NCI-H1417 treated with DMSO at 0.1 percent for 48 hours (cell line): ENCODE measurements around the gene ECHS1.
"Not testable (repeated sequence)": the region's sequence is repeated elsewhere in the genome, so short reads cannot be mapped to it uniquely, and the experiment has no call there.

Experiments
- DNase-seq: peaks from one replicate; lab custom pipeline; 2025; lab: John Stamatoyannopoulos, UW

ECHS1 gene

DNA sequence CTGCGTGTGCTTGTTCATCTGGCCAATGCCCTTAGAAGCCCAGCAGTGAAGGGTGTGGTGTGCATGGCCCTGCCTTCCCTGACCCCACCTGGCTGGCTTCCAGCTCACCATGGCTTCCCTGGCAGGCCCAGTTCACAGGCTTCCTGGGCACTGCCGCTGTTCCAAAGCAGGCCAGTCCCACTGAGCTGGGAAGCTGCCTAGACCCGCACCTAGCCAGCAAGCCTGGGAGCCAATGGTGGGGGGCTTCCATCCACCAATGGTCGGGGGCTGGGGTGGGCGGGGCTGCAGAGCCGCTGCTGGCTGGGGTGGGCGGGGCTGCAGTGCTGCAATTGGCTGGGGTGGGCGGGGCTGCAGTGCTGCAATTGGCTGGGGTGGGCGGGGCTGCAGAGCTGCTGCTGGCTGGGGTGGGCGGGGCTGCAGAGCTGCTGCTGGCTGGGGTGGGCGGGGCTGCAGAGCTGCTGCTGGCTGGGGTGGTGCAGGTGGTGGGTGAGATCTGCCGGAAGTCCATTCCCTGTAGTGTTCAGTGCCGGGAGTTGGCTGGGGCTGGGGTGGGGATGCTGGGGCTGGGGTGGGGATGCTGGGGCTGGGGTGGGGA is 48.9 kb downstream of the ECHS1 start:
- DNase-seq: no peak

DNA sequence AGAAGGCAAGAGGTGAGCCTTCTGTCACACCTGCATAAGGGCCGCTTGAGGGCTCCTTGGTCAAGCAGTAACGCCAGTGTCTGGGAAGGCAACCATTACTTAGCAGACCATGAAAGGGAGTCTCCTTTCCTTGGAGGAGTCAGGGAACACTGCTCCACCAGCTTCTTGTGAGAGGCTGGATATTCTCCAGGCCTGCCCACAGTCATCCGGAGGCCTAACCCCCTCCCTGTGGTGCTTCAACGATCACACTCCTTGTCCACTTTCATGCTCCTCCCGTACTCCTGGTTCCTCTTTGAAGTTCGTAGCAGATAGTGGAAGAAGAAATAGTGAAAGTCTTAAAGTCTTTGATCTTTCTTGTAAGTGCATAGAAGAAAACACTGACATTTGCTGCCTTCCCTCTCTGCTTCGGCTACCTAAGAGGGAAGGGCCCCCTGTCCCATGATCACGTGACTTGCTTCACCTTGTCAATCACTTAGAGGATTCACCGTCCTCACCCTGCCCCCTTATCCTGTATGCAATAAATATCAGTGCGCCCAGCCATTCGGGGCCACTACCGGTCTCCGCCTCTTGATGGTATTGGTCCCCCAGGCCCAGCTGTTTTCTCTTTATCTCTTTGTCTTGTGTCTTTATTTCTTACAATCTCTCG is 51.0 kb downstream of the ECHS1 start:
- DNase-seq: not testable (repeated sequence)

DNA sequence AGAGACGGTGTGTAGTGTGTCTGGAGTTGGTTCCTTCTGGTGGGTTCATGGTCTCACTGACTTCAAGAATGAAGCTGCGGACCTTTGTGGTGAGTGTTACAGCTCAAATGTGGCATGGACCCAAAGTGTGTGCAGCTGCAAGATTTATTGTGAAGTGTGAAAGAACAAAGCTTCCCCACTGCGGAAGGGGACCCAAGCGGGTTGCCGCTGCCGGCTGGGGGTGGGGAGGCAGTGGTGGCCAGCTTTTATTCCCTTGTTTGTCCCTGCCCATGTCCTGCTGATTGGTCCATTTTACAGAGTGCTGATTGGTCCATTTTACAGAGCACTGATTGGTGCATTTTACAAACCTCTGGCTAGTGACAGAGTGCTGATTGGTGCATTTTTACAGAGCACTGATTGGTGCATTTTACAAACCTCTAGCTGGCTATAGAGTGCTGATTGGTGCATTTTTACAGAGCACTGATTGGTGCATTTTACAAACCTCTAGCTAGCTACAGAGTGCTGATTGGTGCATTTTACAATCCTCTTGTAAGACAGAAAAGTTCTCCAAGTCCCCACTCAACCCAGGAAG is 52.2 kb downstream of the ECHS1 start:
- not testable (repeated sequence) for DNase-seq

DNA sequence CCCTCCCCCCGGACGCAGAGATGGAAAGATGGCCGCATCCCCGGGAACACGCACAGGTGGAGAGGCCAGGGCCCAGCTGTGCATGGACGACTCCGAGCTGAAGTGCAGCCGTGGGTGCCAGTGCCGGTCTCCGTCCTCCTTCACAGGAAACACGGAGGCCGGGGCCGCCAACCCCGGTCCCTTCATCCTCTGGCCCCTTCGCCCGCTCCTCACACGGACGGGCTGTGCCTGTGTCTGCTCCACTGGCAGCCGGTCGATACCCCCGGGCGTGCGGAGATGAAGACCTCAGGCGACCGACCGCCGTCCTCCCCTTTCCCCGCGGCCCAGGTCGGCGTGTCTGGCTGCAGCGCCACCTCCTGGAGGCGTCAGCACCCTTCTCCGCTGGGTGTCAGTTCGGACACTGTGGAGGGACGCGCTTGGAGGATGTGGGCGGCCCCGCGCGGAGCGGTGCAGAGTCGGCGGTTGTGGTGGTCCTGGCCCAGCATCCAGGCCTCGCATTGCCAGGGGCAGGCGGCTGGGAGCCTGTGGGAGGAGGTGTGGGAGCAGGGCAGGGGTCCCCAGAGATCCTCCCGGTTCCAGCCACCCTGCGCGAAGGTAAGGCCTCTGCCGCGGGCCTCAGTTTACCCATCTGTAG is 54.5 kb downstream of the ECHS1 start:
- no peak for DNase-seq

DNA sequence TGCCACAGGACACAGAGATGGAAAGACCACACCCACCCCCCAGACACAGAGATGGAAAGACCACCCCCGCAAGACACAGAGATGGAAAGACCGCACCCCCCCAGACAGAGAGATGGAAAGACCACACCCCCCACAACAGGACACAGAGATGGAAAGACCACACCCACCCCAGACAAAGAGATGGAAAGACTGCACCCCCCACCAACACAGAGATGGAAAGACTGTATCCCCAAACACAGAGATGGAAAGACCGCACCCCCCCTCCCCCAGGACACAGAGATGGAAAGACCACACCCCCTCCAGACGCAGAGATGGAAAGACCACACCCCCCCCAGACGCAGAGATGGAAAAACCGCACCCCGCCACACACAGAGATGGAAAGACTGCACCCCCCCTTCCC is 56.4 kb downstream of the ECHS1 start:
- DNase-seq: no peak

DNA sequence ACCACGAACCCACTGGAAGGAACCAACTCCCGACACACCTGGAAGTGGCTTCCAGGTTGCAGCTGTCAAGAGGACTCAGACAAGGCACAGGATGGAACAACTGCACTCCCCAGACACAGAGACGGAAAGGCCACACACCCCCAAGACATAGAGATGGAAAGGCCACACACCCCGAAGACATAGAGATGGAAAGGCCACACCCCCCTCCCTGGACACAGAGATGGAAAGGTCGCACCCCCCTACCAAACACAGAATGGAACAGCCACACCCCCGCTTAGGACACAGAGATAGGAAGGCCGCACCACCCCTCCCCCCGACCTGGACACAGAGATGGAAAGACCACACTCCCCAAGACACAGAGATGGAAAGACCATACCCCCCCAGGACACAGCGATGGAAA is 56.9 kb downstream of the ECHS1 start:
- no peak for DNase-seq

DNA sequence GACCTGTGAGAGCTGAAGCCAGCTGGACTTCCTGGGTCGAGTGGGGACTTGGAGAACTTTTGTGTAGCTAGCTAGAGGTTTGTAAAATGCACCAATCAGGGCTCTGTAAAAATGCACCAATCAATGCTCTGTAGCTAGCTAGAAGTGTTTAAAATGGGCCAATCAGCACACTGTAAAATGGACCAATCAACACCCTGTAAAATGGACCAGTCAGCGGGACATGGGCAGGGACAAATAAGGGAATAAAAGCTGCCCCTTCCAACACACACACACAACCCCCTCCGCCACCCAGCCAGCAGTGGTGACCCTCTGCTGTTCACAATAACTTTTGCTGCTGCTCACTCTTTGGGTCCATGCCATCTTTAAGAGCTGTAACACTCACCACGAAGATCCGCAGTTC is 57.3 kb downstream of the ECHS1 start:
- no peak for DNase-seq

DNA sequence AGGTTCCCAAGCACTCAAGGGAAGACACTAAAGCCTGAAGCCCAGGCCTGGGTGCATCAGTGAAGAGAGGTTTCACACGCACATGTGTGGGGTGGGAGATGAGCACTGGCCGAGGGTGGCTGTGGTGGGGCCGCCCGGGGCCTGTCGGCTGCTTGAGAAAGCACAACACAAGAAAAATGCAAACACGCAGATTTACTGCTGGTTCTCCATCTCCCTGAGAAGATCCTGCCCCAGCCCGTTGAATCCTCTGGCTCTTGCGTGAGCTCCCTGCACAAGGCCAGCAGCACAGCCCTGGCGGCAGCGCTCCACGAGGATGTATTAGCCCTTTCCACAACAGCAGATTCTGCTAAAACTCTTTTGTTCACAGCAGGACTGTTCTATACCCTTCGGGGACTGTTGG is 58.2 kb downstream of the ECHS1 start:
- no peak for DNase-seq

DNA sequence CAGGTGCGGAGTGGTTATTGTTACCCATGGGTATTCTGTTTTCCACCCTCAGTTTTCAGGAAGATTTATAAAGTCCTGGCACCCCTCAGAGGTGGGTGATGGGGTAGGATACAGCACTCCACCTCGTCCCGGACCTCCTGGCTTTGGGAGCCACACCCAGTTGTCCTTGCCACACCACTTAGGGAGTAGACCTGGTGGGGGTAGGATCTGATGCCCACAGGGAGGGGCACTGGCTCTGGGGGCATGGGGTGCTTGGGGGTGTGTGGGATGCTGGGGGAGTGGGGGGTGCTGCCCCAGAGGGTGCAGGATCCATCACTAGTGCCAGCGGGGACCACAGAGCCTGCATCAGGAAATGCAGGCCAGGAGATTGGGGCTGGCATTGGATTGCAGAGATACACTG is 60.0 kb downstream of the ECHS1 start:
- no peak for DNase-seq

DNA sequence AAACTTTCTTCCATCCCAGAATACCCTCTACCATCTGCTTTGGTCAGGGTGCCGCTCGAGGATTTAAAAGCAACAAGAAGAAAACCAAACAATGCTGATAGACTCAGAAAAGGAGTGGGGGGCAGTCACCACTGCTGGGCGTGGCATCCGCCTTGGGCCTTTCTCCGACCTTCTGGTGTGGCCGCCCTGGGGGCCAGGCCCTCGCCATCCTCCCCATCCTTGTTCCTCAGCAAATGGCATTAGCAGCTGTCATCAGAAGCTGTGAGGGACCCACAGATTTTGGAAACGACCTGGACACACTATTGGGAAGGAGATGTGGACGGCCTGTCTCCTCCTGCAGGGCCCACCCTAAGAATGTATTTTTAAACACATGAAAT is 60.4 kb downstream of the ECHS1 start:
- DNase-seq: no peak
